Aorta (tissue), 5 donors: ENCODE measurements around the gene VPREB3. TPM values are rescaled to one million over a fixed set of nuclear protein-coding genes. Genes with fewer than 3 reads are reported as not detected.

Source experiments
- ATAC-seq: fragments of 200-7000 bp; cut with Tn5 transposase; one replicate; pipeline ENCODE4 v1.9.1; 2022; ENCODE audit warnings: moderate library complexity; ENCODE audit not compliant: low FRiP score
- DNase-seq, 2 donors: peaks; one replicate each; pipeline ENCODE4 v3.0.0-alpha.2; 2020
- H3K27ac ChIP-seq, 2 donors: one replicate each; pipeline ENCODE4 v1.5.1; 2013; ENCODE audit warnings: low read length in 2 of 2, mild to moderate bottlenecking in 2 of 2, moderate library complexity in 2 of 2, control low read depth in 1 of 2, inconsistent platforms in 1 of 2, low read depth in 1 of 2
- H3K27me3 ChIP-seq, 2 donors: one replicate each; pipeline ENCODE4 v1.6.1; 2013; ENCODE audit warnings: control low read depth in 1 of 2, low read length in 1 of 2, mild to moderate bottlenecking in 1 of 2, moderate library complexity in 1 of 2; ENCODE audit not compliant: insufficient read depth in 2 of 2, control insufficient read depth in 1 of 2
- H3K36me3 ChIP-seq, 2 donors: one replicate each; pipeline ENCODE4 v1.6.1; 2013; ENCODE audit warnings: control low read depth in 1 of 2, low read length in 1 of 2, mild to moderate bottlenecking in 1 of 2; ENCODE audit not compliant: insufficient read depth in 2 of 2, control insufficient read depth in 1 of 2
- H3K4me1 ChIP-seq, 2 donors: one replicate each; pipeline ENCODE4 v1.6.1; 2013; ENCODE audit warnings: low read length in 2 of 2, control low read depth in 1 of 2, mild to moderate bottlenecking in 1 of 2, moderate library complexity in 1 of 2; ENCODE audit not compliant: insufficient read depth in 2 of 2, control insufficient read depth in 1 of 2
- H3K4me3 ChIP-seq, 2 donors: one replicate each; pipeline ENCODE4 v1.5.1; 2013; ENCODE audit warnings: low read length in 2 of 2, control low read depth in 1 of 2, mild to moderate bottlenecking in 1 of 2
- H3K9me3 ChIP-seq: one replicate; pipeline ENCODE4 v1.6.1; 2013; ENCODE audit warnings: mild to moderate bottlenecking, low read length; ENCODE audit not compliant: control insufficient read depth
- WGBS, 2 donors: extraction: QIAGEN DNeasy Blood & Tissue Kit; methylation state at CpG; one replicate each; pipeline ENCODE4 v1.1.7; 2013; 5-methylcytosine and 5-hydroxymethylcytosine counted together
- intact Hi-C, 2 donors: fragments of 100-400 bp; cut with DNase I; formaldehyde crosslinking; loops; one replicate each; pipeline versions ENCODE4 v1.14.2 to v1.15.0; 2022
- polyA plus RNA-seq, 2 donors: library from polyadenylated mRNA; stranded (reverse); fragments of 200-250 nt; gene quantifications; one replicate each; pipeline ENCODE4 v1.2.3, GENCODE V29; 2013
- total RNA-seq, 2 donors: library from RNA; stranded (reverse); fragmentation: NEBNext Ultra II Directional; extraction: Animal tissue kit (Norgen Biotek cat#: 25700); gene quantifications; one replicate each; pipeline ENCODE4 v1.2.1, GENCODE V29; 2021
- donor health status: healthy with polysubstance abuse.
- donor health status: Bipolar disorder and iron deficiency.
- donor health status: DM: no; HTN: no; CAD: no.
- donor health status: DM: no; HTN: no; CAD: no.
- donor health status: DM: yes; HTN: yes; CAD: no.

The VPREB3 gene
- total and polyA plus RNA-seq, 4 donors: 0.69 TPM; not detected in 3

DNA sequence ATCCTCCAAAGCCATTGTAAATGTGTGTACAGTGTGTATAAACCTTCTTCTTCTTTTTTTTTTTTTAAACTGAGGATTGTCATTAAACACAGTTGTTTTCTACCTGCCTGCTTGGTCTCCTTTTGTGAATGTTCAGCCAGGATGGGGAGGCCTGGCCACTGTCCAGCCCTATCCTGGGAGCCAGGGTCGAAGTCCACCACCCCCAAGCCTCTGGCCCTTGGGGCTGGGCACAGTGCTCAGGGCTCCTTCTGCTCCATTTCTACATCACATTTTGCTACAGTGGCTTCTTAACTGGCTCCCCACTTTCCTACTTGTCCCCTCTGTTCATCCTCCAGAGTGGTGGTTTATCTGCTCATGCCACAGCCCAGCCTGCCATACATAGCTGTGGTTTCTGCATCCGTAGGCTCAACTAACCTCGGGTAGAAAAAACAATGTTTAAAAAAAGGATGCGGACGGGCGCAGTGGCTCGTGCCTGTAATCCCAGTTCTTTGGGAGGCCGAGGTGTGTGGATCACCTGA lies 30.0 kb upstream of the VPREB3 start:
- H3K36me3 ChIP-seq: no peaks in the 10 kb centered on the region
- H3K4me1 ChIP-seq: no peaks in the 10 kb centered on the region
- ATAC-seq: no peak
- 82 to 87% methylated on average over 8 of the region's 8 CpGs for WGBS, 2 donors
- H3K4me3 ChIP-seq: no peak overlapping the region
- no peak overlapping the region for H3K27ac ChIP-seq
- H3K27me3 ChIP-seq: no peaks in the 10 kb centered on the region
- DNase-seq: no peak
- intact Hi-C loops: no loop called here
- no peaks in the 10 kb centered on the region for H3K9me3 ChIP-seq

GRCh38 chr22:23783265-23784150 lies 29.3 kb upstream of the VPREB3 start:
- 85 to 91% methylated on average over 15 of the region's 15 CpGs for WGBS, 2 donors
- Histone ChIP-seq H3K36me3 (no peaks in the 10 kb centered on the region), H3K4me1 (no peaks in the 10 kb centered on the region), H3K27ac (no peak overlapping the region), H3K27me3 (no peaks in the 10 kb centered on the region), H3K4me3 (no peak overlapping the region), H3K9me3 (no peaks in the 10 kb centered on the region)
- intact Hi-C loops: no loop called here
- DNase-seq: no peak
- no peak for ATAC-seq

GRCh38 chr22:23782703-23783102 lies 28.5 kb upstream of the VPREB3 start:
- Histone ChIP-seq H3K27ac (no peak overlapping the region), H3K4me1 (no peaks in the 10 kb centered on the region), H3K27me3 (no peaks in the 10 kb centered on the region), H3K36me3 (no peaks in the 10 kb centered on the region), H3K9me3 (no peaks in the 10 kb centered on the region), H3K4me3 (no peak overlapping the region)
- 95 to 100% methylated on average over 1 of the region's 1 CpG for WGBS, 2 donors
- intact Hi-C loops: no loop called here
- no peak for DNase-seq
- no peak for ATAC-seq

DNA sequence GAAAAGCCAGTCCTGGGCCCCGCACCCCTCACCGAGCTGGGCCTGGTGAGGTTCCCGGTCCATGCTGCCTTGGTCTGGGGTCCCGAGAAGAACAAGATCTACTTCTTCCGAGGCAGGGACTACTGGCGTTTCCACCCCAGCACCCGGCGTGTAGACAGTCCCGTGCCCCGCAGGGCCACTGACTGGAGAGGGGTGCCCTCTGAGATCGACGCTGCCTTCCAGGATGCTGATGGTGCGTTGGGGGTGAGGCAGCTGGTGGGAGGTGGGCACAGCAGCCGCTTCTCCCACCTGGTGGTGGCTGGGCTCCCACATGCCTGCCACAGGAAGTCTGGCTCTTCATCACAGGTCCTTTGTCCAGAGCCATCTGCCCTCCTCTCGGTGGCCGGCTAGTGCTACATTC lies 28.0 kb upstream of the VPREB3 start:
- WGBS, 2 donors: 96 to 98% methylated on average over 16 of the region's 16 CpGs
- no peak for DNase-seq
- no peaks in the 10 kb centered on the region for H3K36me3 ChIP-seq
- no peak for ATAC-seq
- intact Hi-C loops: no loop called here
- no peak overlapping the region for H3K4me3 ChIP-seq
- H3K27ac ChIP-seq: no peak overlapping the region
- H3K4me1 ChIP-seq: no peaks in the 10 kb centered on the region
- no peaks in the 10 kb centered on the region for H3K9me3 ChIP-seq
- H3K27me3 ChIP-seq: no peaks in the 10 kb centered on the region

- intact Hi-C loops: no loop called here
- no peak overlapping the region for H3K4me3 ChIP-seq
- no peak overlapping the region for H3K27ac ChIP-seq
- ATAC-seq: no peak
- H3K36me3 ChIP-seq: no peaks in the 10 kb centered on the region
- no peaks in the 10 kb centered on the region for H3K27me3 ChIP-seq
- WGBS, 2 donors: 87 to 89% methylated on average over 14 of the region's 14 CpGs
- H3K9me3 ChIP-seq: no peaks in the 10 kb centered on the region
- no peaks in the 10 kb centered on the region for H3K4me1 ChIP-seq
- no peak for DNase-seq
Measured at GRCh38 chr22:23781511-23782183, 27.4 kb upstream of the VPREB3 start.

GRCh38 chr22:23781065-23781464 lies 26.8 kb upstream of the VPREB3 start:
- H3K4me3 ChIP-seq: no peak overlapping the region
- DNase-seq (no peak), ATAC-seq (no peak)
- H3K9me3 ChIP-seq: no peaks in the 10 kb centered on the region
- intact Hi-C loops: no loop called here
- WGBS, 2 donors: 86 to 87% methylated on average over 15 of the region's 15 CpGs
- H3K27me3 ChIP-seq: no peaks in the 10 kb centered on the region
- H3K27ac ChIP-seq: no peak overlapping the region
- no peaks in the 10 kb centered on the region for H3K36me3 ChIP-seq
- no peaks in the 10 kb centered on the region for H3K4me1 ChIP-seq

- Histone ChIP-seq H3K4me1 (no peaks in the 10 kb centered on the region), H3K4me3 (no peak overlapping the region), H3K27ac (no peak overlapping the region), H3K27me3 (no peaks in the 10 kb centered on the region), H3K9me3 (no peaks in the 10 kb centered on the region), H3K36me3 (no peaks in the 10 kb centered on the region)
- DNase-seq (no peak), ATAC-seq (no peak)
- WGBS, 2 donors: 91 to 92% methylated on average over 20 of the region's 20 CpGs
- intact Hi-C loops: no loop called here
Measured at GRCh38 chr22:23780146-23780748, 26.0 kb upstream of the VPREB3 start.

- no peaks in the 10 kb centered on the region for H3K27me3 ChIP-seq
- ATAC-seq (no peak), DNase-seq (no peak)
- intact Hi-C loops: no loop called here
- no peak overlapping the region for H3K27ac ChIP-seq
- H3K4me1 ChIP-seq: no peaks in the 10 kb centered on the region
- H3K4me3 ChIP-seq: no peak overlapping the region
- H3K9me3 ChIP-seq: no peaks in the 10 kb centered on the region
- H3K36me3 ChIP-seq: no peaks in the 10 kb centered on the region
- 89 to 95% methylated on average over 5 of the region's 5 CpGs for WGBS, 2 donors
Measured at GRCh38 chr22:23779731-23780130, 25.5 kb upstream of the VPREB3 start.
